Erythroblast (primary cell): ENCODE results near the gene TRABD2B.

ENCODE experiments used
- GATA1 ChIP-seq: IDR thresholded peaks from 2 replicates; pipeline ENCODE4 v1.6.1; 2011; ENCODE audit warnings: low read depth, mild to moderate bottlenecking, control low read depth, low read length, moderate library complexity
- POLR2A ChIP-seq: IDR thresholded peaks from 2 replicates; pipeline ENCODE4 v1.6.1; 2011; ENCODE audit warnings: mild to moderate bottlenecking, low read length

DNA sequence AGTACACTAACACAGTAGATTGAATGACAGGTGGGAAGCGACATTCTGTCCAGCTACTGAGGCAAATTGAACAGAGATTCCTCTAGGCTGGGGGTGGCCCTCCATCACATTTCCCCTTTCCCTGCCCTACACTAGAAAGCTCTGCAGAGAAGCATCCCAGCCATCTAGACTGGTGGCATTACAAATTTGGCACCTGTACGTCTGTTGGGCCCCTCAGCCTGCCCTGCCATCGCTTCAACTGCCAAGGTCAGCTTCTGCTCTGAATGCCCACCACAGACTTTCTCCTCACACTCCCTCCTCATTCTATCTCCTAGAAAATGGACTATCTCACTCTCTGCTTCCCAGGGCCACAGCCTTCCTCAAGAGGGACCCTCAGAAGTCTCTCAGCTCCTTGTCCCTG lies 16.7 kb downstream of the TRABD2B start:
- TF ChIP-seq POLR2A (no peak), GATA1 (no peak)
